HCT116 (cell line): ENCODE results near the gene ITPKB.

Experiments used
- CEBPB ChIP-seq: IDR thresholded peaks from 2 replicates; pipeline ENCODE4 v1.6.1; 2012; ENCODE audit warnings: low read depth
- EZH2 ChIP-seq: fragments of 200-600 bp; sonication (generic); IDR thresholded peaks from 2 replicates; pipeline ENCODE4 v1.6.1; 2017; ENCODE audit warnings: antibody characterized with exemption, mixed run types
- POLR2A ChIP-seq: IDR thresholded peaks from 2 replicates; pipeline ENCODE4 v1.7.0; 2011; ENCODE audit warnings: borderline replicate concordance; ENCODE audit not compliant: insufficient read depth, insufficient read length; ENCODE audit errors: extremely low read depth
- POLR2AphosphoS5 ChIP-seq: IDR thresholded peaks from 2 replicates; pipeline ENCODE4 v1.6.1; 2011; ENCODE audit warnings: mild to moderate bottlenecking, low read depth, low read length, moderate library complexity
- RAD21 ChIP-seq: IDR thresholded peaks from 2 replicates; pipeline ENCODE4 v1.6.1; 2012; ENCODE audit warnings: low read depth, mild to moderate bottlenecking
- YY1 ChIP-seq: IDR thresholded peaks from 2 replicates; pipeline ENCODE4 v1.6.1; 2011; ENCODE audit warnings: low read length, low read depth, moderate library complexity, mild to moderate bottlenecking; ENCODE audit not compliant: insufficient replicate concordance; ENCODE audit errors: extremely low read depth

DNA sequence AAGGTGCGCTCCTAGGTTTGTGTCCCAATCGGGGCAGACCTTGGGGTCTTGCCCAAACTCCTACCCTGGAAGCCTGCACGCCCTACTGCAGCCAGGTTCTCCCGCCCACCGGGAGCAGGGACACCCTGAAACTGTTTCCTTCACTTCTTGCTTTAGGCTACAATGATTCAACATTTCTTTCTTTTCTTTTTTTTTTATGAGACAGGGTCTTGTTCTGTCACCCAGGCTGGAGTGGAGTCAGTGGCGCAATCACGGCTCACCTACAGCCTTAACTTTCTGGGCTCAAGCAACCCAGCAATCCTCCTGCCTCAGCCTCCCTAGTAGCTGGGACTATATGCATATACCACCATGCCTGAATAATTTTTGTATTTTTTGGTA lies 75.8 kb downstream of the ITPKB start:
- no peak for TF ChIP-seq RAD21
- no peak for TF ChIP-seq POLR2A
- TF ChIP-seq EZH2 = no peak
- TF ChIP-seq YY1 = no peak
- TF ChIP-seq POLR2AphosphoS5 = no peak
- TF ChIP-seq CEBPB = no peak
